HL-60/S4 treated with retinoic acid at 250 ng/mL for 4 days and 3 days (cell line): Measurements from ENCODE around the gene HOMER2.
"Not testable (repeated sequence)": the region's sequence is repeated elsewhere in the genome, so short reads cannot be mapped to it uniquely, and the experiment has no call there.

Experiments used
- in situ Hi-C: fragments of 300-500 bp; cut with MboI; formaldehyde crosslinking; loops from 2 replicates; pipeline ENCODE4 v1.7.0; 2022; ENCODE audit warnings: low sequenced_read_pairs

Gene HOMER2

GRCh38 chr15:82840166-82840565, 112.4 kb downstream of the HOMER2 start:
- in situ Hi-C loops, result loop anchor here (25.0 kb wide), 1 partner anchor 303 kb away; the partner anchor contains the start of gene RPS17

GRCh38 chr15:82839136-82839535, 113.4 kb downstream of the HOMER2 start:
- in situ Hi-C loops, result loop anchor here (25.0 kb wide), 1 partner anchor 302 kb away; the partner anchor contains the start of gene RPS17

- in situ Hi-C loops, result loop anchor here (25.0 kb wide), 1 partner anchor 301 kb away; the partner anchor contains the start of gene RPS17
Observed at GRCh38 chr15:82838096-82838735, 114.3 kb downstream of the HOMER2 start.

- in situ Hi-C loops, result loop anchor here (25.0 kb wide), 1 partner anchor 298 kb away; the partner anchor contains the start of gene RPS17
Observed at GRCh38 chr15:82835391-82835917, 117.1 kb downstream of the HOMER2 start.

- in situ Hi-C loops, result loop anchor here (25.0 kb wide), 1 partner anchor 296 kb away; the partner anchor contains the start of gene RPS17
Observed at GRCh38 chr15:82833362-82833682, 119.2 kb downstream of the HOMER2 start.

GRCh38 chr15:82832601-82833361, 119.7 kb downstream of the HOMER2 start:
- in situ Hi-C loops, result loop anchor here (25.0 kb wide), 1 partner anchor 295 kb away; the partner anchor contains the start of gene RPS17

GRCh38 chr15:82831894-82832600, 120.5 kb downstream of the HOMER2 start:
- in situ Hi-C loops, result loop anchor here (25.0 kb wide), 1 partner anchor 295 kb away; the partner anchor contains the start of gene RPS17

GRCh38 chr15:82830427-82831173, 121.9 kb downstream of the HOMER2 start:
- in situ Hi-C loops, result loop anchor here (25.0 kb wide), 1 partner anchor 293 kb away; the partner anchor contains the start of gene RPS17

GRCh38 chr15:82829234-82829633, 123.3 kb downstream of the HOMER2 start:
- in situ Hi-C loops, result loop anchor here (25.0 kb wide), 1 partner anchor 292 kb away; the partner anchor contains the start of gene RPS17

- in situ Hi-C loops, result loop anchor here (25.0 kb wide), 1 partner anchor 291 kb away; the partner anchor contains the start of gene RPS17
Observed at GRCh38 chr15:82828075-82828474, 124.4 kb downstream of the HOMER2 start.

GRCh38 chr15:82823049-82823448, 129.5 kb downstream of the HOMER2 start:
- in situ Hi-C loops, result no loop called here

GRCh38 chr15:82821851-82822250, 130.7 kb downstream of the HOMER2 start:
- in situ Hi-C loops, result not testable (repeated sequence)

- in situ Hi-C loops, result not testable (repeated sequence)
Observed at GRCh38 chr15:82821396-82821795, 131.1 kb downstream of the HOMER2 start.

- in situ Hi-C loops, result no loop called here
Observed at GRCh38 chr15:82820128-82820527, 132.4 kb downstream of the HOMER2 start.

GRCh38 chr15:82812994-82813393, 139.5 kb downstream of the HOMER2 start:
- in situ Hi-C loops, result no loop called here

GRCh38 chr15:82810890-82811426, 141.6 kb downstream of the HOMER2 start:
- in situ Hi-C loops, result no loop called here

GRCh38 chr15:82810061-82810889, 142.2 kb downstream of the HOMER2 start:
- in situ Hi-C loops, result no loop called here

GRCh38 chr15:82809308-82810060, 143.0 kb downstream of the HOMER2 start, which contains the start of gene WHAMM:
WHAMM (plus strand) TSS chr15:82809628; CDS start chr15:82809727, 99 bp downstream.
- in situ Hi-C loops, result no loop called here
